Coronary artery (tissue), 2 donors: ENCODE measurements around the gene ZNF789.

Experiments
- DNase-seq: peaks from one replicate; pipeline ENCODE4 v3.0.0-alpha.2; 2017; ENCODE audit warnings: low spot score
- H3K27ac ChIP-seq, 2 donors: fragments of 200-600 bp; sonication (generic); one replicate each; pipeline ENCODE4 v1.5.1; 2016 to 2019
- H3K4me3 ChIP-seq: fragments of 200-600 bp; sonication (generic); 2 replicates; pipeline ENCODE4 v1.5.1; 2016; ENCODE audit warnings: mild to moderate bottlenecking, moderate library complexity
- TF ChIP-seq, protein P1 (sequence below): fragments of 200-600 bp; sonication (generic); IDR thresholded peaks from one replicate; pipeline ENCODE4 v1.5.1; 2019; ENCODE audit warnings: antibody characterized with exemption

Gene ZNF789

DNA sequence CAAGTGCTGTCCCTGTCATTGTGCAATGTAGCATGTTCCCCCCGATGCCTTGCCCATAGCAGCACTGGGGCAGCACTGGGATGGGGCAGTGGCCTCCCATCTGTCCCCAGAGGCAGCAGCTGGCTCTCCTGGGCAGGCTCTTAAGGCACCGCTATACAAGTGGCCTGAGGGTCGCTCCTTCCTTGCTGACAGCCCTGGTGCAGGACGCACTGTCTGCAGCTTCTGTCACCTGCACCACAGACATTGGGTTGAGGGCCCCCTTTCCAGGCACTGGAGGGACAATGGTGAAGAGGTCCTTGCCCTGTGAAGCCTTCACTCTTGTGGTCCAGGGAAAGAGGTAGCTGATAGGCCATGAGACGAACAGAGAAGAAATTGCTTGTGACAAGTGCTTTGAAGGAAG, 23.4 kb upstream of the ZNF789 start:
- TF ChIP-seq, protein P1, sequence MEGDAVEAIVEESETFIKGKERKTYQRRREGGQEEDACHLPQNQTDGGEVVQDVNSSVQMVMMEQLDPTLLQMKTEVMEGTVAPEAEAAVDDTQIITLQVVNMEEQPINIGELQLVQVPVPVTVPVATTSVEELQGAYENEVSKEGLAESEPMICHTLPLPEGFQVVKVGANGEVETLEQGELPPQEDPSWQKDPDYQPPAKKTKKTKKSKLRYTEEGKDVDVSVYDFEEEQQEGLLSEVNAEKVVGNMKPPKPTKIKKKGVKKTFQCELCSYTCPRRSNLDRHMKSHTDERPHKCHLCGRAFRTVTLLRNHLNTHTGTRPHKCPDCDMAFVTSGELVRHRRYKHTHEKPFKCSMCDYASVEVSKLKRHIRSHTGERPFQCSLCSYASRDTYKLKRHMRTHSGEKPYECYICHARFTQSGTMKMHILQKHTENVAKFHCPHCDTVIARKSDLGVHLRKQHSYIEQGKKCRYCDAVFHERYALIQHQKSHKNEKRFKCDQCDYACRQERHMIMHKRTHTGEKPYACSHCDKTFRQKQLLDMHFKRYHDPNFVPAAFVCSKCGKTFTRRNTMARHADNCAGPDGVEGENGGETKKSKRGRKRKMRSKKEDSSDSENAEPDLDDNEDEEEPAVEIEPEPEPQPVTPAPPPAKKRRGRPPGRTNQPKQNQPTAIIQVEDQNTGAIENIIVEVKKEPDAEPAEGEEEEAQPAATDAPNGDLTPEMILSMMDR = no peak
- Histone ChIP-seq H3K27ac (no peak overlapping the region), H3K4me3 (no peak overlapping the region)
- DNase-seq = no peak

DNA sequence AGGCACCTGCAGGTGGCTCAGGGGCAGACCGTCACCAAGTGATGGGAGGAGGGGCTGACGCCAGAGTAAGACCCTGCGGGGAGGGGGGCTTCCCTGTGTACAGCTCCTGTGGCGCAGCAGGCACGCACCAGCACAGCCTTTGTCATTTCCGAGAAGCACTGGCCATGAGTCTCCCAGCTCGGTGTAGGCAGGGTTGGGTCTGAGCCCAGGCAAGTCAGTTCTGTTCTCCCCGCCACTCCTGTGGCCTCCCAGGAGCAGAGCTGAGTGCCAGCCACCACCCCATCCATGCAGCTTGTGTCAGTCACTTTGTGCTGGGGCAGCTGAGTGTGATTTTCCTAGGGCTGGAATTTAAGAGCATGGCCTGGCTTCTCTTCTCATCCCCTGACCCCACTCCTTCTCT, 20.8 kb upstream of the ZNF789 start:
- Histone ChIP-seq H3K27ac (no peak overlapping the region), H3K4me3 (no peak overlapping the region)
- TF ChIP-seq, protein P1 = no peak
- no peak for DNase-seq

GRCh38 chr7:99452541-99452940, 20.1 kb upstream of the ZNF789 start:
- DNase-seq = no peak
- Histone ChIP-seq H3K27ac (no peak overlapping the region), H3K4me3 (no peak overlapping the region)
- TF ChIP-seq, protein P1 = no peak

DNA sequence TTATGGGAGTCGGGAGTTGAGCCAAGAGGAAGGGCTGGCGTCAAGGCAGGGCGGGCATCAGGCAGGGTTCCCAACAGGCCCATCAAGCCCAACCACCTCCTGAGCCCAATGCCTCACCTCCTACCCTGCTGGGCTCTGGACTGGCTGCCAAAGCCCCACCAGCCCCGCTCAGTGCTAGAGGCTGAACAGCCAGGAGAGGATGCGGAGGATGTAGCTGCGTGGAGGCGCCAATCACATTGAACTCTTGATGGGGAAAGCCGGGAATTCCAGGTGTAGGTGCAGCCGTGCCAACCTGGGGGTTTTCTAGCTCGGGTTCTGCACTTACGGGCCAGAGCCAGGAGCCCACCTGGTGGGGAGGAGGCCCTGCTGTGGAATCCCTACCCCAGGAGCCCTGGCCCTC, 19.6 kb upstream of the ZNF789 start:
- no peak for DNase-seq
- Histone ChIP-seq H3K4me3 (no peak overlapping the region), H3K27ac (no peak overlapping the region)
- TF ChIP-seq, protein P1 = no peak

- H3K4me3 ChIP-seq = no peak overlapping the region
- DNase-seq = no peak
- H3K27ac ChIP-seq = no peak overlapping the region
- TF ChIP-seq, protein P1 = no peak
These were observed 16.8 kb upstream of the ZNF789 start for GRCh38 chr7:99455874-99456273.

DNA sequence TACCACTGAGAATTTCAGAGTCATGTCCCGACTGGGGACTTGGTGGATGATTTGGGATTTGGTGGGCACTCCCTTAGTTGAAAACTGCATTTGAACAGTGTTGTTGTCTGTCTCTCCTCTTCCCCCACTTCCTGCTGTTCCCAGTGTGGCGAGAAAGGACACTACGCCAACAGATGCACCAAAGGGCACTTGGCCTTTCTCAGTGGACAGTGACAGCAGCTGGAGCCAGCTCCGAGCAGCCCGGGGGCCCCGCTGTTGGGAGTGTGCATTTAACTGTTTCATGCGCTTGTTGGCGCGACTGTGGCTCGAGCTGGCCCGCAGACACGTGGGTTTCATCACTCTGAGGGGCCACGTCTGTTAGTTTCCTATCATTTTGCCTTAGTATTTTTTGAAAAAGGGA, 16.4 kb upstream of the ZNF789 start:
- no peak overlapping the region for H3K4me3 ChIP-seq
- H3K27ac ChIP-seq = no peak overlapping the region
- DNase-seq = no peak
- TF ChIP-seq, protein P1 = no peak

GRCh38 chr7:99457050-99457649, 15.5 kb upstream of the ZNF789 start:
- Histone ChIP-seq H3K4me3 (no peak overlapping the region), H3K27ac (no peak overlapping the region)
- no peak for DNase-seq
- TF ChIP-seq, protein P1 = no peak
